GM18526 (cell line): ENCODE results near the gene CLDN20.

Experiments
- POLR2A ChIP-seq: IDR thresholded peaks from 3 replicates; pipeline ENCODE4 v1.6.1; 2011; ENCODE audit not compliant: insufficient read length; ENCODE audit errors: extremely low read depth

CLDN20 gene

GRCh38 chr6:155263373-155264063, at the start of gene CLDN20:
TSS of gene CLDN20 (plus strand) at chr6:155264013. CDS start at chr6:155275720, 11,707 bp downstream.
- no peak for TF ChIP-seq POLR2A

GRCh38 chr6:155215906-155216305, 47.9 kb upstream of the CLDN20 start:
- TF ChIP-seq POLR2A: no peak

- TF ChIP-seq POLR2A: no peak
These were observed 47.3 kb upstream of the CLDN20 start for GRCh38 chr6:155216312-155217046.

GRCh38 chr6:155219299-155219698, 44.5 kb upstream of the CLDN20 start:
- TF ChIP-seq POLR2A: no peak

- TF ChIP-seq POLR2A: no peak
These were observed 43.9 kb upstream of the CLDN20 start for GRCh38 chr6:155219858-155220301.

- TF ChIP-seq POLR2A: no peak
These were observed 42.7 kb upstream of the CLDN20 start for GRCh38 chr6:155221086-155221485.

- TF ChIP-seq POLR2A: no peak
These were observed 41.3 kb upstream of the CLDN20 start for GRCh38 chr6:155222506-155222905.

GRCh38 chr6:155223646-155224451, 40.0 kb upstream of the CLDN20 start:
- TF ChIP-seq POLR2A: no peak

GRCh38 chr6:155224618-155225017, 39.2 kb upstream of the CLDN20 start:
- TF ChIP-seq POLR2A: no peak

GRCh38 chr6:155227046-155227445, 36.8 kb upstream of the CLDN20 start:
- TF ChIP-seq POLR2A: no peak

- TF ChIP-seq POLR2A: no peak
These were observed 35.2 kb upstream of the CLDN20 start for GRCh38 chr6:155228546-155229166.

GRCh38 chr6:155232848-155233247, 31.0 kb upstream of the CLDN20 start:
- TF ChIP-seq POLR2A: no peak

- TF ChIP-seq POLR2A: no peak
These were observed 29.6 kb upstream of the CLDN20 start for GRCh38 chr6:155234167-155234566.

- TF ChIP-seq POLR2A: no peak
These were observed 29.1 kb upstream of the CLDN20 start for GRCh38 chr6:155234687-155235086.

GRCh38 chr6:155235087-155235486, 28.7 kb upstream of the CLDN20 start:
- TF ChIP-seq POLR2A: no peak
